ENCODE measurements around the gene KMT2C.

DNA sequence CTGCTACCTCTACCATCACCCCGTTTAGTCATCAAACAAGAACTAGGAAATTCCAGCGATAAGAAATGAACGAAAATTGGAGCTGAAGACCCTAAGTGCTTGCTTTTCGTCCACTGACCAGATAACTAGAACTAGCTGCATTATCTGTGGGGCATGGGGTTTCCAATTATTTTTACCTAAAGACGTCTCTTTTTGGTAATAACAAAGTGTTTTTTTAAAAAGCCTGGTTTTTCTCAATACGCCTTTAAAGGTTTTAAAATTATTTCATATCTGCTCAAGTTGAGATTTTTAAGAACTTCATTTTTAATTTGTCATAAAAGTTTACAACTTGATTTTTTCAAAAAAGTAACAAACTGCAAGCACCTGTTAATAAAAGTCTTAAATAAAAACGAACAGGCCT, 306.1 kb downstream of the KMT2C start:
- TF ChIP-seq, protein P1, sequence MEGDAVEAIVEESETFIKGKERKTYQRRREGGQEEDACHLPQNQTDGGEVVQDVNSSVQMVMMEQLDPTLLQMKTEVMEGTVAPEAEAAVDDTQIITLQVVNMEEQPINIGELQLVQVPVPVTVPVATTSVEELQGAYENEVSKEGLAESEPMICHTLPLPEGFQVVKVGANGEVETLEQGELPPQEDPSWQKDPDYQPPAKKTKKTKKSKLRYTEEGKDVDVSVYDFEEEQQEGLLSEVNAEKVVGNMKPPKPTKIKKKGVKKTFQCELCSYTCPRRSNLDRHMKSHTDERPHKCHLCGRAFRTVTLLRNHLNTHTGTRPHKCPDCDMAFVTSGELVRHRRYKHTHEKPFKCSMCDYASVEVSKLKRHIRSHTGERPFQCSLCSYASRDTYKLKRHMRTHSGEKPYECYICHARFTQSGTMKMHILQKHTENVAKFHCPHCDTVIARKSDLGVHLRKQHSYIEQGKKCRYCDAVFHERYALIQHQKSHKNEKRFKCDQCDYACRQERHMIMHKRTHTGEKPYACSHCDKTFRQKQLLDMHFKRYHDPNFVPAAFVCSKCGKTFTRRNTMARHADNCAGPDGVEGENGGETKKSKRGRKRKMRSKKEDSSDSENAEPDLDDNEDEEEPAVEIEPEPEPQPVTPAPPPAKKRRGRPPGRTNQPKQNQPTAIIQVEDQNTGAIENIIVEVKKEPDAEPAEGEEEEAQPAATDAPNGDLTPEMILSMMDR (IDR thresholded peaks at IDR 0.05) = no peak
- TF ChIP-seq POLR2A (IDR thresholded peaks at IDR 0.05; ENCODE audit: low read depth) (no peak), POLR2AphosphoS5 (IDR thresholded peaks at IDR 0.05) (no peak), EP300 (IDR thresholded peaks at IDR 0.05) (no peak)

Measured in esophagus muscularis mucosa (tissue), 4 donors.